B cell (primary cell): ENCODE results near the gene APOA5. TPM values are rescaled to one million over a fixed set of nuclear protein-coding genes. Genes with fewer than 3 reads are reported as not detected.

Source experiments
- ATAC-seq: fragments of 200-7000 bp; cut with Tn5 transposase; one replicate; pipeline ENCODE4 v1.10.0; 2021; ENCODE audit warnings: low read depth, mild to moderate bottlenecking, moderate number of reproducible peaks, moderate library complexity
- CTCF ChIA-PET: fragments of 350-600 bp; sonication (Branson Sonifier 250); formaldehyde crosslinking; loops from one replicate; lab custom pipeline; 2021; ENCODE audit warnings: antibody characterized with exemption, inconsistent platforms; lab: Charles Lee
- POLR2A ChIA-PET: fragments of 350-600 bp; sonication (Branson Sonifier 250); formaldehyde crosslinking; loops from one replicate; lab custom pipeline; 2021; ENCODE audit warnings: antibody characterized with exemption; lab: Charles Lee
- DNase-seq: peaks from one replicate; pipeline ENCODE4 v3.0.0; 2013
- H2AFZ ChIP-seq: 2 replicates; pipeline ENCODE4 v1.6.1; 2012; ENCODE audit warnings: mild to moderate bottlenecking, low read depth, low read length; ENCODE audit not compliant: insufficient read depth, poor library complexity, severe bottlenecking
- H3K27ac ChIP-seq, 2 donors: 1 replicate in 1 of 2; 2 replicates in 1 of 2; pipeline ENCODE4 v1.5.1; 2012 to 2013; ENCODE audit warnings: low read length in 2 of 2, mild to moderate bottlenecking in 2 of 2, moderate library complexity in 1 of 2
- H3K27me3 ChIP-seq, 4 experiments: fragments of 200-600 bp in 1 of 4; sonication (generic) in 1 of 4; replicated peaks in 1 of 4; 1 replicate in 2 of 4; 2 replicates in 2 of 4; pipeline versions ENCODE4 v1.6.1 to v1.7.0; 2013 to 2016; ENCODE audit warnings: low read length in 3 of 4, mild to moderate bottlenecking in 2 of 4, mixed read lengths in 1 of 4, moderate library complexity in 1 of 4; ENCODE audit not compliant: insufficient read depth in 4 of 4, control insufficient read depth in 3 of 4; ENCODE audit errors: control extremely low read depth in 1 of 4
- H3K36me3 ChIP-seq, 2 experiments: replicated peaks in 1 of 2; 1 replicate in 1 of 2; 2 replicates in 1 of 2; pipeline versions ENCODE4 v1.6.1 to v1.7.1; 2013; ENCODE audit warnings: low read length in 1 of 2; ENCODE audit not compliant: insufficient read depth in 2 of 2, control insufficient read depth in 1 of 2; ENCODE audit errors: control extremely low read depth in 1 of 2, extremely low read depth in 1 of 2
- H3K4me1 ChIP-seq, 2 donors: fragments of 200-600 bp in 1 of 2; sonication (generic) in 1 of 2; 1 replicate in 1 of 2; 2 replicates in 1 of 2; pipeline versions ENCODE4 v1.5.1 to v1.6.1; 2013 to 2017; ENCODE audit warnings: low read length in 2 of 2; ENCODE audit not compliant: control insufficient read depth in 2 of 2, insufficient read depth in 2 of 2
- H3K4me2 ChIP-seq: replicated peaks from 2 replicates; pipeline ENCODE3; 2012; ENCODE audit warnings: mild to moderate bottlenecking, low read depth, low read length; ENCODE audit not compliant: poor library complexity, severe bottlenecking
- H3K4me3 ChIP-seq, 5 experiments: fragments of 200-600 bp in 1 of 5; sonication (generic) in 1 of 5; 1 replicate in 3 of 5; 2 replicates in 2 of 5; pipeline versions ENCODE4 v1.5.1 to v1.7.0; 2011 to 2016; ENCODE audit warnings: low read length in 4 of 5, mild to moderate bottlenecking in 4 of 5, low read depth in 2 of 5, control low read depth in 1 of 5, moderate library complexity in 1 of 5; ENCODE audit not compliant: insufficient read depth in 1 of 5; ENCODE audit errors: control extremely low read depth in 1 of 5, extremely low read depth in 1 of 5
- H3K79me2 ChIP-seq: fragments of 200-600 bp; sonication (generic); one replicate; pipeline ENCODE4 v1.6.0; 2016; ENCODE audit warnings: low read length; ENCODE audit not compliant: control insufficient read depth, insufficient read depth
- H3K9ac ChIP-seq: fragments of 200-600 bp; sonication (generic); 2 replicates; pipeline ENCODE4 v1.6.1; 2017; ENCODE audit warnings: mild to moderate bottlenecking, low read length, moderate library complexity
- H3K9me3 ChIP-seq, 3 donors: one replicate each; pipeline versions ENCODE4 v1.6.1 to v1.7.1; 2013; ENCODE audit warnings: low read length in 2 of 3; ENCODE audit not compliant: control insufficient read depth in 2 of 3, insufficient read depth in 1 of 3; ENCODE audit errors: control extremely low read depth in 1 of 3
- H4K20me1 ChIP-seq: 2 replicates; pipeline ENCODE4 v1.6.0; 2012; ENCODE audit warnings: mild to moderate bottlenecking, low read length; ENCODE audit not compliant: insufficient read depth, control insufficient read depth, poor library complexity, severe bottlenecking
- H3K27ac Mint-ChIP-seq: one replicate; pipeline ENCODE4 v1.8.0; 2021; ENCODE audit warnings: mixed read lengths
- H3K27me3 Mint-ChIP-seq: one replicate; pipeline ENCODE4 v1.8.0; 2021; ENCODE audit warnings: mixed read lengths
- H3K4me1 Mint-ChIP-seq: one replicate; pipeline ENCODE4 v1.8.0; 2021; ENCODE audit warnings: mixed read lengths
- H3K4me3 Mint-ChIP-seq: one replicate; pipeline ENCODE4 v1.8.0; 2021; ENCODE audit warnings: mixed read lengths
- H3K9me3 Mint-ChIP-seq: one replicate; pipeline ENCODE4 v1.8.0; 2022; ENCODE audit warnings: mixed read lengths; ENCODE audit not compliant: insufficient read depth
- EZH2 ChIP-seq: IDR thresholded peaks from 2 replicates; pipeline ENCODE4 v1.6.1; 2012; ENCODE audit warnings: borderline replicate concordance, low read depth, mild to moderate bottlenecking, moderate library complexity, low read length; ENCODE audit not compliant: insufficient read depth, poor library complexity, severe bottlenecking
- WGBS: methylation state at CpG from one replicate; pipeline ENCODE4 v1.1.5; 2013; ENCODE audit warnings: missing lambda C conversion rate; ENCODE audit not compliant: insufficient coverage; 5-methylcytosine and 5-hydroxymethylcytosine counted together
- intact Hi-C: fragments of 100-400 bp; cut with micrococcal nuclease; formaldehyde crosslinking; loops from one replicate; pipeline ENCODE4 v1.10.0; 2022
- polyA plus RNA-seq: library from polyadenylated mRNA; depleted of rRNA; stranded (reverse); fragments of >200 nt; gene quantifications from 2 replicates; pipeline ENCODE4 v1.2.3, GENCODE V29; 2012
- total RNA-seq, 2 donors: library from RNA; stranded (reverse); fragments of 120-200 nt in 1 of 2; gene quantifications; 1 replicate in 1 of 2; 2 replicates in 1 of 2; pipeline versions ENCODE4 v1.2.3 to v1.2.4, GENCODE V29; 2013 to 2022
- TF ChIP-seq, protein P1 (sequence below): fragments of 200-600 bp; IDR thresholded peaks from one replicate; pipeline ENCODE4 v1.8.0; 2022; ENCODE audit warnings: antibody characterized with exemption, mild to moderate bottlenecking

APOA5 gene
- total and polyA plus RNA-seq, 2 donors (not counting 1 experiment from before 2014, with no cell fraction given): not detected

DNA sequence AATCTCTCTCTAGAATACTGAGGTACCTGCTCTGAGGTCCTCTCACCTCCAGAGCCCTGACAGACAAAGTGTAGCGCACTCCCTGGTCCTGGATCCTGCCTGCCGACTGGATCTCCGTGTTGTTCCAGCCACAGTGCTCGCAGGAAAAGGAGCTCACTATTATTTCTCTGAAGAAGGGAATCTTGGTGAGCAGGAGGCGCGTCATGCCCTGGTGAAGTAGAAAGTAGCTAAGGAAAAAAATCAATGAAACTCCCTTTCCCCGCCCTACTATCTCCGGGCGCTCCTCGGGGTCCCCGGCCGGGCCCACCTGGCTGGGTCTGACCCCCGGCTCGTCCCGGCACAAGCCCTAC lies 4.3 kb downstream of the APOA5 start:
- H2AFZ ChIP-seq: peak overlapping the region; percentile 96
- peaks cover 0 to 10% (median 0%) of the 10 kb centered on the region in 4 experiments for H3K27me3 ChIP-seq
- Mint-ChIP-seq H3K27ac (peak overlapping the region; percentile 98), H3K9me3 (no peaks in the 10 kb centered on the region), H3K4me1 (peaks cover 37% of the 10 kb centered on the region), H3K27me3 (peaks cover 7% of the 10 kb centered on the region), H3K4me3 (peak overlapping the region; percentile 98)
- TF ChIP-seq, protein P1, sequence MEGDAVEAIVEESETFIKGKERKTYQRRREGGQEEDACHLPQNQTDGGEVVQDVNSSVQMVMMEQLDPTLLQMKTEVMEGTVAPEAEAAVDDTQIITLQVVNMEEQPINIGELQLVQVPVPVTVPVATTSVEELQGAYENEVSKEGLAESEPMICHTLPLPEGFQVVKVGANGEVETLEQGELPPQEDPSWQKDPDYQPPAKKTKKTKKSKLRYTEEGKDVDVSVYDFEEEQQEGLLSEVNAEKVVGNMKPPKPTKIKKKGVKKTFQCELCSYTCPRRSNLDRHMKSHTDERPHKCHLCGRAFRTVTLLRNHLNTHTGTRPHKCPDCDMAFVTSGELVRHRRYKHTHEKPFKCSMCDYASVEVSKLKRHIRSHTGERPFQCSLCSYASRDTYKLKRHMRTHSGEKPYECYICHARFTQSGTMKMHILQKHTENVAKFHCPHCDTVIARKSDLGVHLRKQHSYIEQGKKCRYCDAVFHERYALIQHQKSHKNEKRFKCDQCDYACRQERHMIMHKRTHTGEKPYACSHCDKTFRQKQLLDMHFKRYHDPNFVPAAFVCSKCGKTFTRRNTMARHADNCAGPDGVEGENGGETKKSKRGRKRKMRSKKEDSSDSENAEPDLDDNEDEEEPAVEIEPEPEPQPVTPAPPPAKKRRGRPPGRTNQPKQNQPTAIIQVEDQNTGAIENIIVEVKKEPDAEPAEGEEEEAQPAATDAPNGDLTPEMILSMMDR: no peak
- no peak for TF ChIP-seq EZH2
- H3K79me2 ChIP-seq: peaks cover 34% of the 10 kb centered on the region
- DNase-seq (no peak), ATAC-seq (no peak)
- no peaks in the 10 kb centered on the region for H3K9me3 ChIP-seq
- H4K20me1 ChIP-seq: peaks cover 5% of the 10 kb centered on the region
- H3K36me3 ChIP-seq: peaks cover 6 to 44% of the 10 kb centered on the region in 2 experiments
- peaks cover 22 to 29% of the 10 kb centered on the region in 2 donors for H3K4me1 ChIP-seq
- CTCF ChIA-PET: interaction anchor here (0.8 to 7.1 kb wide), 7 partner anchors 11 to 440 kb away, joined by 3 to 80 read pairs (median 5); partner anchors contain the start of genes APOA1 and BUD13
- peak overlapping the region; percentile 91 for H3K4me2 ChIP-seq
- peak overlapping the region; percentile 7 to 82 for H3K27ac ChIP-seq
- H3K9ac ChIP-seq: peak overlapping the region; percentile 88
- POLR2A ChIA-PET: interaction anchor here (0.7 to 2.3 kb wide), 3 partner anchors 12 to 357 kb away, joined by 6 to 11 read pairs (median 9); partner anchors contain the start of genes BUD13 and PAFAH1B2
- intact Hi-C loops: loop anchor here (5.0 kb wide), 1 partner anchor 540 kb away; the partner anchor contains the start of gene CEP164
- H3K4me3 ChIP-seq: peak overlapping the region; percentile 45 to 88 (median 81)
- under 1% methylated on average over 13 of the region's 15 CpGs for WGBS

DNA sequence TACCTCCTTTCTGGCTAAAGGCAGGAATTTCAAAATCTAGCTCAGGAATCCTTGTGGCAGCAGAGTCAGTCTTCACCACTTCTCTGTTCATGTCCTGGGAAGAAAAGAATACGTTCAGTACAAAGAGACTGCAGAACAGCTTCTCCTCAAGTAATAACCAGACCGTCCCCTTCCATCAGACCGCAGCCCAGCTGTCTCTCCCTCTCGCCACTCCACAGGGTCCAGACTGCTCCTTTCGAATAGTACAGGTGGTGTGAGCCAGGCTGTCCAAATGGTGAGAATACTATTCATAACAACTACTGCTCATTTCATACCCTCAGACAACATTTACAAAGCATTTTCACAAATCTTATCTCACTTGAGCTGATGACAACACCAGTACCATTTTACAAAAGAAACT lies 4.7 kb downstream of the APOA5 start:
- H3K4me3 Mint-ChIP-seq: peak overlapping the region; percentile 98
- CTCF ChIA-PET: interaction anchor here (0.8 to 5.2 kb wide), 6 partner anchors 10 to 440 kb away, joined by 3 to 45 read pairs (median 4); partner anchors contain the start of genes APOA1 and BUD13
- POLR2A ChIA-PET: interaction anchor here (0.8 to 2.3 kb wide), 3 partner anchors 12 to 357 kb away, joined by 3 to 11 read pairs (median 6); partner anchors contain the start of genes BUD13 and PAFAH1B2
- peaks cover 5% of the 10 kb centered on the region for H4K20me1 ChIP-seq
- peak overlapping the region; percentile 45 to 88 (median 81) for H3K4me3 ChIP-seq
- no peak for DNase-seq
- peaks cover 7% of the 10 kb centered on the region for H3K27me3 Mint-ChIP-seq
- H3K27ac Mint-ChIP-seq: peak overlapping the region; percentile 98
- intact Hi-C loops: loop anchor here (5.0 kb wide), 1 partner anchor 540 kb away; the partner anchor contains the start of gene CEP164
- peak overlapping the region; percentile 96 for H2AFZ ChIP-seq
- H3K27me3 ChIP-seq: peaks cover 0 to 10% (median 0%) of the 10 kb centered on the region in 4 experiments
- no peak for ATAC-seq
- peak overlapping the region; percentile 91 for H3K4me2 ChIP-seq
- H3K9me3 ChIP-seq: no peaks in the 10 kb centered on the region
- TF ChIP-seq, protein P1: no peak
- no peak for TF ChIP-seq EZH2
- peak overlapping the region in 1 of 2 donors; percentile 82 for H3K27ac ChIP-seq
- peaks cover 34% of the 10 kb centered on the region for H3K79me2 ChIP-seq
- H3K9me3 Mint-ChIP-seq: no peaks in the 10 kb centered on the region
- H3K4me1 ChIP-seq: peaks cover 22 to 29% of the 10 kb centered on the region in 2 donors
- H3K36me3 ChIP-seq: peaks cover 6 to 48% of the 10 kb centered on the region in 2 experiments
- peak overlapping the region; percentile 88 for H3K9ac ChIP-seq
- peaks cover 37% of the 10 kb centered on the region for H3K4me1 Mint-ChIP-seq
- 71% methylated on average over 3 of the region's 5 CpGs for WGBS
